ENCODE measurements around the gene STK31.
"Not testable (repeated sequence)": the region's sequence is repeated elsewhere in the genome, so short reads cannot be mapped to it uniquely, and the experiment has no call there.

Gene STK31

GRCh38 chr7:23710000-23710399 lies at the start of gene STK31:
STK31 (plus strand) TSS chr7:23710219; CDS start chr7:23710286, 67 bp downstream.
- H3K4me3 ChIP-seq (ENCODE audit: low read depth, low read length): no peak within 1 kb of the TSS
- H3K9ac ChIP-seq (ENCODE audit: low read length): no peak within 1 kb of the TSS
- H3K27me3 ChIP-seq (ENCODE audit: control insufficient read depth, insufficient read depth, low read length): no peaks in the 10 kb centered on the region
- H3K36me3 ChIP-seq (ENCODE audit: control insufficient read depth, insufficient read depth, low read length): peaks cover 9% of the 10 kb centered on the region
- H3K4me1 ChIP-seq (ENCODE audit: control insufficient read depth, insufficient read depth, low read length): no peaks in the 10 kb centered on the region
- H3K27ac ChIP-seq (ENCODE audit: low read depth, low read length): no peak within 1 kb of the TSS
- H3K9me3 ChIP-seq (ENCODE audit: control insufficient read depth, insufficient read depth, low read depth, low read length): peaks cover 15% of the 10 kb centered on the region

- H3K4me3 ChIP-seq (ENCODE audit: low read depth, low read length): no peak overlapping the region
- H3K9me3 ChIP-seq (ENCODE audit: control insufficient read depth, insufficient read depth, low read depth, low read length): peaks cover 9% of the 10 kb centered on the region
- peaks cover 13% of the 10 kb centered on the region for H3K4me1 ChIP-seq (ENCODE audit: control insufficient read depth, insufficient read depth, low read length)
- no peaks in the 10 kb centered on the region for H3K36me3 ChIP-seq (ENCODE audit: control insufficient read depth, insufficient read depth, low read length)
- H3K27ac ChIP-seq (ENCODE audit: low read depth, low read length): no peak overlapping the region
- H3K9ac ChIP-seq (ENCODE audit: low read length): no peak overlapping the region
- no peaks in the 10 kb centered on the region for H3K27me3 ChIP-seq (ENCODE audit: control insufficient read depth, insufficient read depth, low read length)
Observed at GRCh38 chr7:23661385-23661784, 48.6 kb upstream of the STK31 start.

- H3K9ac ChIP-seq (ENCODE audit: low read length): peak overlapping the region; percentile 65
- peaks cover 9% of the 10 kb centered on the region for H3K9me3 ChIP-seq (ENCODE audit: control insufficient read depth, insufficient read depth, low read depth, low read length)
- H3K27ac ChIP-seq (ENCODE audit: low read depth, low read length): 0 out of 2 replicates have a peak overlapping the region, but pooled peaks have one; percentile 22
- H3K4me3 ChIP-seq (ENCODE audit: low read depth, low read length): no peak overlapping the region
- H3K36me3 ChIP-seq (ENCODE audit: control insufficient read depth, insufficient read depth, low read length): no peaks in the 10 kb centered on the region
- H3K4me1 ChIP-seq (ENCODE audit: control insufficient read depth, insufficient read depth, low read length): peaks cover 13% of the 10 kb centered on the region
- no peaks in the 10 kb centered on the region for H3K27me3 ChIP-seq (ENCODE audit: control insufficient read depth, insufficient read depth, low read length)
Observed at GRCh38 chr7:23662124-23662983, 47.7 kb upstream of the STK31 start.

GRCh38 chr7:23662984-23663313 lies 47.1 kb upstream of the STK31 start:
- no peaks in the 10 kb centered on the region for H3K27me3 ChIP-seq (ENCODE audit: control insufficient read depth, insufficient read depth, low read length)

GRCh38 chr7:23664122-23664521 lies 45.9 kb upstream of the STK31 start:
- no peaks in the 10 kb centered on the region for H3K27me3 ChIP-seq (ENCODE audit: control insufficient read depth, insufficient read depth, low read length)
- H3K4me3 ChIP-seq (ENCODE audit: low read depth, low read length): no peak overlapping the region
- peaks cover 13% of the 10 kb centered on the region for H3K4me1 ChIP-seq (ENCODE audit: control insufficient read depth, insufficient read depth, low read length)
- H3K36me3 ChIP-seq (ENCODE audit: control insufficient read depth, insufficient read depth, low read length): no peaks in the 10 kb centered on the region
- no peak overlapping the region for H3K27ac ChIP-seq (ENCODE audit: low read depth, low read length)
- no peak overlapping the region for H3K9ac ChIP-seq (ENCODE audit: low read length)
- no peaks in the 10 kb centered on the region for H3K9me3 ChIP-seq (ENCODE audit: control insufficient read depth, insufficient read depth, low read depth, low read length)

More at GRCh38 chr7:23662984-23663313, 47.1 kb upstream of the STK31 start:
- no peak overlapping the region for H3K4me3 ChIP-seq (ENCODE audit: low read depth, low read length)
- 0 out of 2 replicates have a peak overlapping the region, but pooled peaks have one; percentile 22 for H3K27ac ChIP-seq (ENCODE audit: low read depth, low read length)
- H3K36me3 ChIP-seq (ENCODE audit: control insufficient read depth, insufficient read depth, low read length): no peaks in the 10 kb centered on the region
- H3K4me1 ChIP-seq (ENCODE audit: control insufficient read depth, insufficient read depth, low read length): peaks cover 13% of the 10 kb centered on the region
- peaks cover 5% of the 10 kb centered on the region for H3K9me3 ChIP-seq (ENCODE audit: control insufficient read depth, insufficient read depth, low read depth, low read length)
- H3K9ac ChIP-seq (ENCODE audit: low read length): peak overlapping the region; percentile 65

- Histone ChIP-seq H3K9ac (ENCODE audit: low read length) (no peak overlapping the region), H3K9me3 (ENCODE audit: control insufficient read depth, insufficient read depth, low read depth, low read length) (no peaks in the 10 kb centered on the region), H3K27ac (ENCODE audit: low read depth, low read length) (no peak overlapping the region), H3K4me1 (ENCODE audit: control insufficient read depth, insufficient read depth, low read length) (no peaks in the 10 kb centered on the region), H3K36me3 (ENCODE audit: control insufficient read depth, insufficient read depth, low read length) (no peaks in the 10 kb centered on the region), H3K4me3 (ENCODE audit: low read depth, low read length) (no peak overlapping the region), H3K27me3 (ENCODE audit: control insufficient read depth, insufficient read depth, low read length) (no peaks in the 10 kb centered on the region)
Observed at GRCh38 chr7:23672033-23672432, 38.0 kb upstream of the STK31 start.

- no peaks in the 10 kb centered on the region for H3K4me1 ChIP-seq (ENCODE audit: control insufficient read depth, insufficient read depth, low read length)
- H3K9me3 ChIP-seq (ENCODE audit: control insufficient read depth, insufficient read depth, low read depth, low read length): no peaks in the 10 kb centered on the region
- peaks cover 10% of the 10 kb centered on the region for H3K27me3 ChIP-seq (ENCODE audit: control insufficient read depth, insufficient read depth, low read length)
- H3K36me3 ChIP-seq (ENCODE audit: control insufficient read depth, insufficient read depth, low read length): no peaks in the 10 kb centered on the region
- H3K4me3 ChIP-seq (ENCODE audit: low read depth, low read length): peak within 1 kb of the TSS; percentile 66
- peak within 1 kb of the TSS; percentile 26 for H3K9ac ChIP-seq (ENCODE audit: low read length)
- no peak within 1 kb of the TSS for H3K27ac ChIP-seq (ENCODE audit: low read depth, low read length)
Observed at GRCh38 chr7:23679898-23680413, 30.1 kb upstream of the STK31 start, which contains the start of gene FAM221A. FAM221A (plus strand) TSS chr7:23680199; CDS start chr7:23680219, 20 bp downstream.

GRCh38 chr7:23680414-23681405 lies 29.3 kb upstream of the STK31 start:
- Histone ChIP-seq H3K27me3 (ENCODE audit: control insufficient read depth, insufficient read depth, low read length) (peaks cover 10% of the 10 kb centered on the region), H3K4me1 (ENCODE audit: control insufficient read depth, insufficient read depth, low read length) (no peaks in the 10 kb centered on the region), H3K4me3 (ENCODE audit: low read depth, low read length) (peak overlapping the region; percentile 66), H3K9ac (ENCODE audit: low read length) (peak overlapping the region; percentile 26), H3K36me3 (ENCODE audit: control insufficient read depth, insufficient read depth, low read length) (no peaks in the 10 kb centered on the region), H3K9me3 (ENCODE audit: control insufficient read depth, insufficient read depth, low read depth, low read length) (no peaks in the 10 kb centered on the region), H3K27ac (ENCODE audit: low read depth, low read length) (no peak overlapping the region)

GRCh38 chr7:23684041-23684440 lies 26.0 kb upstream of the STK31 start:
- not testable (repeated sequence) for H3K27ac ChIP-seq (ENCODE audit: low read depth, low read length); H3K27me3 ChIP-seq (ENCODE audit: control insufficient read depth, insufficient read depth, low read length); H3K4me1 ChIP-seq (ENCODE audit: control insufficient read depth, insufficient read depth, low read length); H3K9me3 ChIP-seq (ENCODE audit: control insufficient read depth, insufficient read depth, low read depth, low read length); H3K36me3 ChIP-seq (ENCODE audit: control insufficient read depth, insufficient read depth, low read length); H3K4me3 ChIP-seq (ENCODE audit: low read depth, low read length); H3K9ac ChIP-seq (ENCODE audit: low read length)

GRCh38 chr7:23685731-23686130 lies 24.3 kb upstream of the STK31 start:
- Histone ChIP-seq H3K9me3 (ENCODE audit: control insufficient read depth, insufficient read depth, low read depth, low read length) (no peaks in the 10 kb centered on the region), H3K36me3 (ENCODE audit: control insufficient read depth, insufficient read depth, low read length) (peaks cover 20% of the 10 kb centered on the region; the same call in 1 of the 2 replicates), H3K27ac (ENCODE audit: low read depth, low read length) (no peak overlapping the region), H3K27me3 (ENCODE audit: control insufficient read depth, insufficient read depth, low read length) (no peaks in the 10 kb centered on the region), H3K4me1 (ENCODE audit: control insufficient read depth, insufficient read depth, low read length) (no peaks in the 10 kb centered on the region), H3K4me3 (ENCODE audit: low read depth, low read length) (no peak overlapping the region), H3K9ac (ENCODE audit: low read length) (no peak overlapping the region)

All from HUES6 (cell line).